ENCODE measurements around the gene FUT3.
A peak's percentile ranks its signal among the peaks of the same experiment; 100 is the strongest.
"Not testable (repeated sequence)": the region's sequence is repeated elsewhere in the genome, so short reads cannot be mapped to it uniquely, and the experiment has no call there.

FUT3 gene

GRCh38 chr19:5851302-5851701 lies at the start of gene FUT3:
Gene FUT3, minus strand, starts transcription at chr19:5851449.
- DNase-seq: no peak

DNA sequence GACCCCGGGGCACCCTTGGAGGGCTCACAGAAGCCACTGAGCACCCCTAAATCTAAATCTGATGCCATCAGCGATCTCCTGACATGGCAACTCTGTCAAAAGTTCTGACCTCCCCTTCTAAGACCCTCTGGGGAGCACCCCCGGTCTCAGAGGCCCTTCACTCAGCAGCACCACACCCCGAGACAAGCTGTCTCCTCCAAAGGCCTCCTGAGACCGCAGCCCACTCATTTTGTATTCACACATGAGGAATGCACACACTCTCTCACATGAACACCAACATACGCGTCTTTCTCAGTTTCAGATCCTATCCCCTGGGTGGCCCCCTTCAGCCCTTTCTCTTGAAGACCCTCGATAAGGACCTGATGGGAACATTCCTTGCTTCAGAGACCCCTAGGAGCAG lies 49.7 kb upstream of the FUT3 start:
- DNase-seq: no peak

DNA sequence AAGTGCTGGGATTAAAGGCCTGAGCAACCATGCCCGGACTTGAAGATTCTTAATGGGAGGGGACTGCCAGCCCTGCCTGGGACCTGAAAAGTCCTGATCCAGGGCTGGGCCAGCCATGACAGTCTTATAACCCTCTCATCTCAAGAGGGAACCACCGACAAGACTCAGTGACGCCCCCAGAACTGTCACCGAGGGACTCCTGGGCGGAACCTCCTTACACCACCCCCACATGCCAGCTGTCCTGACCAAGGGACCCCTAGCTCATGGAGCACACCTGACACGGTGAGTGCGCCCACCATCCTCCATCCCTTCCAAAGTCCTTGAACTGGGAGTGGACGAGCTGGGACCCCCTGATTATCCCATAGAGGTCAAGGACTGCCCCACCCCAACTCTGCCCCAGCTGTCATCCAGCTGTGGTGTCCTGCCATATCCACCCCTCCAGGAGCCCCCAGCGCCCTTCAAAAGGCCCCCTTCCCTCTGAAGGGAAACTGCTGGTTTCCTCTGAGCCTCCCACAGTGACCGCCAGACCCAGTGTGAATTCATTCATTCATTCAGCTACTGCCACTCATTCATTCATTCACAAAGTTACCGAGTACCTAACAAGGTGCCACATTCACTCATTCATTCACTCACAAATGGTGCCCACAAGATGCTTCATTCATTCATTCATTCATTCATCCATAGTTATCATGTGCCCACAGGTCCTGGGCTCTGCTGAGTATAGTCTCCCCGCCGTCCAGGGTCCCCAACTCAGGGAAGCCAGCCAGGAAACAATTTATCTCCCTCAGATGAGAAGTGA lies 48.7 kb upstream of the FUT3 start:
- no peak for DNase-seq

- no peak for DNase-seq
These were observed 46.1 kb upstream of the FUT3 start for GRCh38 chr19:5897189-5897969.

- no peak for DNase-seq
These were observed 45.3 kb upstream of the FUT3 start for GRCh38 chr19:5896365-5897076.

DNA sequence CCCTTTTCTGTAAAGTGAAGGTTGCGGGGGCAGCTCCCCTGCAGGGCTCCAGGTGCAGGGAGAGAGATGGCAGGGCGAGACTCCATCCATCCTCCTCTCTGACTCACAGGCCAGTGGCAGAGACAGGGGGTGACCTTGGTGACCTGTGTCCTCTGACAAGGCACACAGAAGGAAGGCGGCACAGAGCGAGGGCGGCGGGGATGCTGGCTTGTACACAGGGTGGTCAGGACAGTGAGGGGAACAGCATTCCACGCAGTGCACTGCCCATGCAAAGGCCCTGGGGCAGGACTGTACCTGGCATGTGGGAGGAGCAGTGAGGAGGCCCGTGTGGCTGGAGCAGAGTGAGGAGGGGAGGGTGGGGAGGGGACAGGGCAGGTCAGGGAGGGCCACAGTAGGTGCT lies 44.6 kb upstream of the FUT3 start:
- no peak for DNase-seq

GRCh38 chr19:5895409-5895808 lies 44.2 kb upstream of the FUT3 start:
- DNase-seq: no peak

GRCh38 chr19:5894704-5895349 lies 43.6 kb upstream of the FUT3 start:
- DNase-seq: no peak

GRCh38 chr19:5893907-5894703 lies 42.9 kb upstream of the FUT3 start:
- no peak for DNase-seq

GRCh38 chr19:5893296-5893903 lies 42.2 kb upstream of the FUT3 start:
- DNase-seq: no peak

- DNase-seq: no peak
These were observed 41.6 kb upstream of the FUT3 start for GRCh38 chr19:5892772-5893275.

GRCh38 chr19:5891938-5892771 lies 40.9 kb upstream of the FUT3 start:
- peak; percentile 38 for DNase-seq

GRCh38 chr19:5891572-5891937 lies 40.3 kb upstream of the FUT3 start:
- no peak for DNase-seq

DNA sequence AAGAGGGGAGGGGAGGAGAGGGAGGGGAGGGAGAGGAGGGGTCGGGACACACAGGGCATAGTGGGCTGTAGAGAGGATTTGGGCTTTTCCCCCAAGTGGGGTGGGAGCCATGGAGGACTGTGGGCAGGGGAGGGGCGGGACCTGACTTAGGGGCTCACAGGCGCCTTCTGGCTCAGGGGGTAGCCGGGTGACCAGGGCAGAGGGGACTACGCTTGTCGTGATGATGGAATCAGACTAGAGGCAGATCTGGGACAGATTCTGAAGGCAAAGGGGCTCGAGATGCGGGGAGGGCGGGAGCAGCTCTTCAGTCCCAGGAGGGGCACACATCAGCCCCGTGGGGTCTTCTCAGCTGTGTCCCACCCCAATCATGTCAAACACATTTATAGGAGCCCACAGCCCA lies 38.9 kb upstream of the FUT3 start:
- DNase-seq: no peak

DNA sequence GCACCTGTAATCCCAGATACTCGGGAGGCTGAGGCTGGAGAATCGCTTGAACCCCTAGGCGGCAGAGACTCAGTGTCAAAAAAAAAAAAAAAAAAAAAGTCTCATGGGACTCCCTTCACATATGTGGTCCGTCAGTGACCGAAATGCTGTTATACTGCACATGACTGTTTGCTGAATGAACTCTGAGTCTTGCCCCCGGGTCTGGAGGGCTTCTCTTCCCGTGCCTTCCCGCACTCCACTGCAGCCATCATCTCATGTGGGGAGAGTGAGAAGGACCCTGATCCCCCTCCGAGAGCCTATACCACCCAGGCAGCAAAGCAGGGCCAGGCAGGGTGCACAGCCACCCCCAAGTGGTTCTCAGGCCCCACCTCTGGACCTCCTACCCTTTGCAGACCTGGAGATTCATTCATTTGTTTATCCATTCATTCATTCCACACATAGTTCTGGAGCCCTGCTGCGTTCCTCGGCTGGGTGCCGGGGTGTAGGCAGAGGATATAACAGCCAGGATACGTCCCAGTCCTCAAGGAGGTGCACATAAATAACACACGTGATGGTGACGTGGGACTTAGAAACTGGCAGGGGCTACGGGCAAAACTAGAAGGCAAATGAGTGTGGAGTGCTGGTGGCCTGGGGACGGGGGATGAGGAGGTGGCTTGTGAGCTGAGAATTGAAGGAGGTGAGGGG lies 38.2 kb upstream of the FUT3 start:
- DNase-seq: no peak

- DNase-seq: not testable (repeated sequence)
These were observed 33.0 kb upstream of the FUT3 start for GRCh38 chr19:5884065-5884811.

- not testable (repeated sequence) for DNase-seq
These were observed 32.1 kb upstream of the FUT3 start for GRCh38 chr19:5883157-5883873.

DNA sequence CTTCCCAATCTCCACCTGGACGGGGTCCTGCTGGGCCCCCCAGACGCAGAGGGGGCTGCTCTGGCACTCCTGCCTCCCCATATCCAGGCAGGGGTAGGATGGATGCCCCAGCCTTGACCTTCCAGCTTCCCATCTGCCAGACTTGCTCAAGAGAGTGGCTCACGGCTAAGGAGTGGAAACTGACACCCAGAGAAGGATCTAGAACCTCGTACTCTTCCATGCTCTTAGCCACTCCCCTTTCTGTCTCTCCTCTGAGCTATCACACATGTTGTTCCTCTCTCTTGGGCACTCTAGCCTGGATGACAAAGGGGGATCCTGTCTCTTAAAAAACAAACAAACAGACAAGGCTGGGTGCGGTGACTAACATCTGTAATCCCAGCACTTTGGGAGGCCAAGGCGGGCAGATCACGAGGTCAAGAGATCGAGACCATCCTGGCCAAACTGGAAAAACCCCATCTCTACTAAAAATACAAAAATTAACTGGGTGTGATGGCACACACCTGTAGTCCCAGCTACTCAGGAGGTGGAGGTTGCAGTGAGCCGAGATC lies 31.2 kb upstream of the FUT3 start:
- DNase-seq: no peak
